Loucy (cell line): Measurements from ENCODE around the gene PPP1R13B.

ENCODE experiments used
- CTCF ChIP-seq: fragments of 200-600 bp; sonication (generic); conservative IDR thresholded peaks from 2 replicates; pipeline ENCODE4 v1.5.1; 2014; ENCODE audit warnings: mild to moderate bottlenecking, antibody characterized with exemption, low read length
- EZH2phosphoT487 ChIP-seq: fragments of 200-600 bp; IDR thresholded peaks from 2 replicates; pipeline ENCODE4 v1.6.1; 2018; ENCODE audit warnings: antibody characterized with exemption, mild to moderate bottlenecking, moderate library complexity, borderline replicate concordance

DNA sequence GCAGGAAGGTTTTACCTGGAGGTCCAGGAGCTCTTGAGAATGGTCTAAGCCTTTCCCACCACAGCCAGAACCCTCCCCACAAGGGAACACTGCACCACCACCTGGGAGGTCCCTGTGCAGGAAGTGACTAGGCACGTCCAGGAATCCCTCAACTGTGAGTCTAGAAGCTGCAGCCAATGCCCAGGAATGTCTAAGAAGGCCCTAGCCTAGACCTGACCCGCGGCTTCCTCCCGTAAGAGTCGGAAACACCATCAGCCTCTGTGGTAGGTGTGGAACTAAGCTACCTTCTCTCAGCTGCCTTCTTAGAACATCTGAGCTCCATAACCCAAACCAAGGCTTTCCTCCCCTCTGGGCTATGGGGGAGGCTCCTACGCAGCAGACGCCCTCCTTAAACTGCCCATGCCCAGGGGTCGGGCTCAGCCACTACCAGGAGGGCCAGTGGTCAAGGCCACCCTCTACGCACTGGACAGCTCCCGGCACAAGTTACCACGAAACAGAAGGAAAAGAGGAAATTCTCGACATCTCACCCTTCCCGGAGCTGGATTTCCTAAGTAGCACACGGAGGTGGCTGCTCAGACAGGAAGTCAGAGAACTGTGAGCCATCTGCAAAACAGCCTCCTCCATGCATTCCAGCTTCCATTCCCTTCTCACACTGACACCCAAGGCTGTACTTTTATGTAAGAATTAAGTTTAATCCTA lies 106.2 kb downstream of the PPP1R13B start:
- no peak for TF ChIP-seq CTCF
- no peak for TF ChIP-seq EZH2phosphoT487
